HUES64 (cell line): ENCODE results near the gene WFDC10A.
"Not testable (repeated sequence)": the region's sequence is repeated elsewhere in the genome, so short reads cannot be mapped to it uniquely, and the experiment has no call there.

ENCODE experiments used
- H3K27ac ChIP-seq: 2 replicates; pipeline ENCODE4 v1.7.0; 2013; ENCODE audit warnings: low read depth, low read length, inconsistent platforms
- H3K27me3 ChIP-seq: 2 replicates; pipeline ENCODE4 v1.6.1; 2013; ENCODE audit warnings: mild to moderate bottlenecking, low read length; ENCODE audit not compliant: insufficient read depth
- H3K36me3 ChIP-seq: 2 replicates; pipeline ENCODE4 v1.6.1; 2013; ENCODE audit warnings: mild to moderate bottlenecking, low read length; ENCODE audit not compliant: insufficient read depth
- H3K4me1 ChIP-seq: 2 replicates; pipeline ENCODE4 v1.6.1; 2013; ENCODE audit warnings: mild to moderate bottlenecking, low read length, moderate library complexity; ENCODE audit not compliant: insufficient read depth
- H3K4me3 ChIP-seq: 2 replicates; pipeline ENCODE4 v1.5.1; 2013; ENCODE audit warnings: mild to moderate bottlenecking, low read length, moderate library complexity
- H3K9ac ChIP-seq: 2 replicates; pipeline ENCODE4 v1.6.1; 2013; ENCODE audit warnings: mild to moderate bottlenecking, low read depth, low read length
- H3K9me3 ChIP-seq: 2 replicates; pipeline ENCODE4 v1.6.1; 2013; ENCODE audit warnings: low read depth, low read length; ENCODE audit not compliant: insufficient read depth
- whole genome bisulfite sequencing: fragments of 150-250, 120-280 bp; methylation state at CpG from one replicate; pipeline ENCODE4 v1.1.7; 2013; ENCODE audit warnings: missing lambda C conversion rate; 5-methylcytosine and 5-hydroxymethylcytosine counted together

Gene WFDC10A

GRCh38 chr20:45611054-45611453 is 18.5 kb upstream of the WFDC10A start:
- Histone ChIP-seq H3K9me3 (peaks cover 13% of the 10 kb centered on the region), H3K36me3 (no peaks in the 10 kb centered on the region), H3K27ac (no peak overlapping the region), H3K9ac (no peak overlapping the region), H3K27me3 (no peaks in the 10 kb centered on the region), H3K4me3 (no peak overlapping the region), H3K4me1 (peaks cover 12% of the 10 kb centered on the region)
- 79% methylated on average over 4 of the region's 4 CpGs for WGBS

GRCh38 chr20:45612314-45612713 is 17.2 kb upstream of the WFDC10A start:
- no peak overlapping the region for H3K4me3 ChIP-seq
- H3K27ac ChIP-seq, result no peak overlapping the region
- H3K36me3 ChIP-seq, result no peaks in the 10 kb centered on the region
- peaks cover under 1% of the 10 kb centered on the region; the same call in 1 of the 2 replicates for H3K9me3 ChIP-seq
- no peak overlapping the region for H3K9ac ChIP-seq
- peaks cover 12% of the 10 kb centered on the region for H3K4me1 ChIP-seq
- H3K27me3 ChIP-seq, result no peaks in the 10 kb centered on the region

- no peak overlapping the region for H3K4me3 ChIP-seq
- H3K27ac ChIP-seq, result no peak overlapping the region
- no peaks in the 10 kb centered on the region for H3K27me3 ChIP-seq
- no peaks in the 10 kb centered on the region for H3K36me3 ChIP-seq
- no peak overlapping the region for H3K9ac ChIP-seq
- H3K4me1 ChIP-seq, result no peaks in the 10 kb centered on the region
- 100% methylated on average over 2 of the region's 2 CpGs for WGBS
- no peaks in the 10 kb centered on the region for H3K9me3 ChIP-seq
These were observed 11.9 kb upstream of the WFDC10A start for GRCh38 chr20:45617591-45617990.

GRCh38 chr20:45621593-45621992 is 7.9 kb upstream of the WFDC10A start:
- Histone ChIP-seq H3K9me3 (no peaks in the 10 kb centered on the region), H3K4me1 (no peaks in the 10 kb centered on the region), H3K4me3 (no peak overlapping the region), H3K27ac (no peak overlapping the region), H3K36me3 (no peaks in the 10 kb centered on the region), H3K27me3 (no peaks in the 10 kb centered on the region), H3K9ac (no peak overlapping the region)
- 93% methylated on average over 1 of the region's 2 CpGs for WGBS

- 95% methylated on average over 2 of the region's 2 CpGs for WGBS
- no peak overlapping the region for H3K27ac ChIP-seq
- no peaks in the 10 kb centered on the region for H3K9me3 ChIP-seq
- H3K36me3 ChIP-seq, result no peaks in the 10 kb centered on the region
- no peaks in the 10 kb centered on the region for H3K4me1 ChIP-seq
- no peaks in the 10 kb centered on the region for H3K27me3 ChIP-seq
- H3K9ac ChIP-seq, result no peak overlapping the region
- H3K4me3 ChIP-seq, result no peak overlapping the region
These were observed 3.0 kb upstream of the WFDC10A start for GRCh38 chr20:45626540-45626939.

- Histone ChIP-seq H3K36me3 (no peaks in the 10 kb centered on the region), H3K27me3 (no peaks in the 10 kb centered on the region), H3K4me1 (no peaks in the 10 kb centered on the region), H3K27ac (no peak overlapping the region), H3K9me3 (no peaks in the 10 kb centered on the region), H3K4me3 (no peak overlapping the region), H3K9ac (no peak overlapping the region)
These were observed 832 bp downstream of the WFDC10A start for GRCh38 chr20:45630371-45630770.

- Histone ChIP-seq H3K27ac (no peak within 1 kb of the TSS), H3K9ac (no peak within 1 kb of the TSS), H3K4me1 (no peaks in the 10 kb centered on the region), H3K27me3 (no peaks in the 10 kb centered on the region), H3K9me3 (no peaks in the 10 kb centered on the region), H3K4me3 (no peak within 1 kb of the TSS), H3K36me3 (no peaks in the 10 kb centered on the region)
- WGBS, result 92% methylated on average over 4 of the region's 4 CpGs
These were observed 1.6 kb downstream of the WFDC10A start, which contains the start of gene WFDC9 for GRCh38 chr20:45631184-45631583. TSS of gene WFDC9 (minus strand) at chr20:45631284. CDS start at chr20:45610181, 21,103 bp downstream.

GRCh38 chr20:45636513-45636912 is 7.0 kb downstream of the WFDC10A start:
- H3K27ac ChIP-seq, result no peak overlapping the region
- H3K4me1 ChIP-seq, result no peaks in the 10 kb centered on the region
- no peak overlapping the region for H3K4me3 ChIP-seq
- H3K9ac ChIP-seq, result no peak overlapping the region
- no peaks in the 10 kb centered on the region for H3K36me3 ChIP-seq
- H3K9me3 ChIP-seq, result 0 out of 2 replicates have a peak, but pooled peaks cover 2% of the 10 kb centered on the region
- no peaks in the 10 kb centered on the region for H3K27me3 ChIP-seq
- WGBS, result 90% methylated on average over 1 of the region's 1 CpG

- Histone ChIP-seq H3K4me1 (no peaks in the 10 kb centered on the region), H3K36me3 (no peaks in the 10 kb centered on the region), H3K27ac (no peak overlapping the region), H3K4me3 (no peak overlapping the region), H3K9ac (no peak overlapping the region), H3K27me3 (no peaks in the 10 kb centered on the region), H3K9me3 (0 out of 2 replicates have a peak, but pooled peaks cover 2% of the 10 kb centered on the region)
- WGBS, result 95% methylated on average over 5 of the region's 5 CpGs
These were observed 10.1 kb downstream of the WFDC10A start for GRCh38 chr20:45639687-45640086.

- H3K4me3 ChIP-seq, result not testable (repeated sequence)
- 98% methylated on average over 24 of the region's 24 CpGs for WGBS
These were observed 11.5 kb downstream of the WFDC10A start for GRCh38 chr20:45641076-45641475.

GRCh38 chr20:45645869-45646268 is 16.3 kb downstream of the WFDC10A start:
- H3K4me1 ChIP-seq, H3K9ac ChIP-seq, H3K36me3 ChIP-seq, H3K27me3 ChIP-seq, H3K4me3 ChIP-seq, H3K27ac ChIP-seq: not testable (repeated sequence)
- H3K9me3 ChIP-seq, result peaks cover 12% of the 10 kb centered on the region; the same call in 1 of the 2 replicates
- 87% methylated on average over 28 of the region's 28 CpGs for WGBS

More at GRCh38 chr20:45641076-45641475, 11.5 kb downstream of the WFDC10A start:
- not testable (repeated sequence) for H3K27me3 ChIP-seq, H3K27ac ChIP-seq, H3K9me3 ChIP-seq, H3K9ac ChIP-seq, H3K4me1 ChIP-seq, H3K36me3 ChIP-seq

GRCh38 chr20:45646875-45647274 is 17.3 kb downstream of the WFDC10A start:
- Histone ChIP-seq H3K9me3 (peaks cover 21% of the 10 kb centered on the region), H3K4me3 (no peak overlapping the region), H3K36me3 (no peaks in the 10 kb centered on the region), H3K9ac (no peak overlapping the region), H3K4me1 (peaks cover 5% of the 10 kb centered on the region; the same call in 1 of the 2 replicates), H3K27me3 (no peaks in the 10 kb centered on the region), H3K27ac (no peak overlapping the region)
- 95% methylated on average over 3 of the region's 3 CpGs for WGBS
